Urinary bladder (tissue), 2 donors: Measurements from ENCODE around the gene KISS1R. TPM values are rescaled to one million over a fixed set of nuclear protein-coding genes. Genes with fewer than 3 reads are reported as not detected.

Experiments
- polyA plus RNA-seq: library from polyadenylated mRNA; stranded (reverse); fragments of 200-250 nt; gene quantifications from one replicate; pipeline ENCODE4 v1.2.3, GENCODE V29; 2013
- small RNA-seq: library from RNA; depleted of rRNA; stranded (forward); fragments of <200 nt; gene quantifications from one replicate; pipeline ENCODE3, GENCODE V24; 2014
- total RNA-seq: library from RNA; depleted of rRNA; stranded (reverse); fragments of >200 nt; gene quantifications from one replicate; pipeline ENCODE4 v1.2.3, GENCODE V29; 2014
- donor health status: healthy.

KISS1R gene
- total and polyA plus RNA-seq, 2 donors = 0.28 TPM; not detected in 1

Small RNAs within 50 kb of the gene (small RNA-seq; reads per million reads assigned to genes)
- gene RNU6-9 = 0.09 reads per million

Other genes with a start within 250 kb of the KISS1R start
- 23.3 TPM for gene FSTL3, start 240.9 kb upstream of the KISS1R start, total RNA-seq
- 86.9 TPM for gene FSTL3, start 240.9 kb upstream of the KISS1R start, polyA plus RNA-seq
- not detected for gene PRSS57, start 221.9 kb upstream of the KISS1R start, total RNA-seq
- not detected for gene PRSS57, start 221.9 kb upstream of the KISS1R start, polyA plus RNA-seq
- gene PALM, start 208.4 kb upstream of the KISS1R start, total RNA-seq = 23.6 TPM
- gene PALM, start 208.4 kb upstream of the KISS1R start, polyA plus RNA-seq = 69.3 TPM
- gene MISP, start 166.2 kb upstream of the KISS1R start, total RNA-seq = 1.4 TPM
- gene MISP, start 166.2 kb upstream of the KISS1R start, polyA plus RNA-seq = 0.91 TPM
- gene PTBP1, start 119.9 kb upstream of the KISS1R start, total RNA-seq = 104 TPM
- gene PTBP1, start 119.9 kb upstream of the KISS1R start, polyA plus RNA-seq = 108 TPM
- gene PLPPR3, start 95.4 kb upstream of the KISS1R start, total RNA-seq = 2.1 TPM
- 0.03 TPM for gene PLPPR3, start 95.4 kb upstream of the KISS1R start, polyA plus RNA-seq
- gene AZU1, start 89.5 kb upstream of the KISS1R start, total RNA-seq = not detected
- 0.15 TPM for gene AZU1, start 89.5 kb upstream of the KISS1R start, polyA plus RNA-seq
- 0.26 TPM for gene PRTN3, start 76.3 kb upstream of the KISS1R start, total RNA-seq
- gene PRTN3, start 76.3 kb upstream of the KISS1R start, polyA plus RNA-seq = 0.08 TPM
- gene ELANE, start 65.0 kb upstream of the KISS1R start, total RNA-seq = not detected
- gene ELANE, start 65.0 kb upstream of the KISS1R start, polyA plus RNA-seq = 5.7 TPM
- 84.4 TPM for gene CFD, start 57.7 kb upstream of the KISS1R start, total RNA-seq
- gene CFD, start 57.7 kb upstream of the KISS1R start, polyA plus RNA-seq = 2,164 TPM
- gene MED16, start 24.1 kb upstream of the KISS1R start, total RNA-seq = 21.2 TPM
- 59.8 TPM for gene MED16, start 24.1 kb upstream of the KISS1R start, polyA plus RNA-seq
- gene RNU6-9, start 23.8 kb upstream of the KISS1R start, total RNA-seq = not detected
- gene RNU6-9, start 23.8 kb upstream of the KISS1R start, polyA plus RNA-seq = not detected
- gene R3HDM4, start 4.1 kb upstream of the KISS1R start, total RNA-seq = 16.0 TPM
- 62.3 TPM for gene R3HDM4, start 4.1 kb upstream of the KISS1R start, polyA plus RNA-seq
- gene ARID3A, start 8.7 kb downstream of the KISS1R start, total RNA-seq = 9.1 TPM
- 6.1 TPM for gene ARID3A, start 8.7 kb downstream of the KISS1R start, polyA plus RNA-seq
- 23.3 TPM for gene WDR18, start 67.0 kb downstream of the KISS1R start, total RNA-seq
- gene WDR18, start 67.0 kb downstream of the KISS1R start, polyA plus RNA-seq = 36.6 TPM
- gene GRIN3B, start 83.1 kb downstream of the KISS1R start, total RNA-seq = not detected
- 0.06 TPM for gene GRIN3B, start 83.1 kb downstream of the KISS1R start, polyA plus RNA-seq
- gene TMEM259, start 103.8 kb downstream of the KISS1R start, total RNA-seq = 34.5 TPM
- gene TMEM259, start 103.8 kb downstream of the KISS1R start, polyA plus RNA-seq = 159 TPM
- not detected for gene RNU6-2, start 104.2 kb downstream of the KISS1R start, total RNA-seq
- not detected for gene RNU6-2, start 104.2 kb downstream of the KISS1R start, polyA plus RNA-seq
- gene CNN2, start 109.3 kb downstream of the KISS1R start, total RNA-seq = 73.3 TPM
- 97.1 TPM for gene CNN2, start 109.3 kb downstream of the KISS1R start, polyA plus RNA-seq
- gene ABCA7, start 122.8 kb downstream of the KISS1R start, total RNA-seq = 1.9 TPM
- gene ABCA7, start 122.8 kb downstream of the KISS1R start, polyA plus RNA-seq = 5.9 TPM
- gene ARHGAP45, start 149.8 kb downstream of the KISS1R start, total RNA-seq = 5.7 TPM
- gene ARHGAP45, start 149.8 kb downstream of the KISS1R start, polyA plus RNA-seq = 12.0 TPM
- 35.2 TPM for gene POLR2E, start 178.0 kb downstream of the KISS1R start, total RNA-seq
- 255 TPM for gene POLR2E, start 178.0 kb downstream of the KISS1R start, polyA plus RNA-seq
- gene GPX4, start 186.7 kb downstream of the KISS1R start, total RNA-seq = 71.3 TPM
- gene GPX4, start 186.7 kb downstream of the KISS1R start, polyA plus RNA-seq = 452 TPM